IMR-90 (cell line): ENCODE measurements around the gene KAT2B. TPM values are rescaled to one million over a fixed set of nuclear protein-coding genes. Genes with fewer than 3 reads are reported as not detected.

Experiments
- ATAC-seq: fragments of 200-7000 bp; cut with Tn5 transposase; 2 replicates; pipeline ENCODE4 v1.9.1; 2020; ENCODE audit warnings: low read depth, mild to moderate bottlenecking, moderate library complexity
- BruUV-seq: library from RNA; stranded (reverse); fragments of 400-500 nt; replicated peaks from 2 replicates; lab custom pipeline; 2021; lab: Mats Ljungman, UMichigan
- CTCF ChIA-PET: fragments of 300-600 bp; formaldehyde crosslinking; extraction: SDS; loops from one replicate; lab custom pipeline; 2021; ENCODE audit warnings: antibody characterized with exemption; lab: Yijun Ruan, JAX
- POLR2A ChIA-PET: fragments of 300-600 bp; sonication (Branson Sonifier 250); formaldehyde crosslinking; loops from one replicate; lab custom pipeline; 2022; ENCODE audit warnings: antibody characterized with exemption; ENCODE audit not compliant: unreplicated experiment; lab: Charles Lee
- DNase-seq: peaks from one replicate; pipeline ENCODE4 v3.0.0; 2013
- H2AFZ ChIP-seq: replicated peaks from 2 replicates; pipeline ENCODE3; 2013; ENCODE audit warnings: low read length, mild to moderate bottlenecking; ENCODE audit not compliant: poor library complexity
- H2AK5ac ChIP-seq: 2 replicates; pipeline ENCODE4 v1.6.1; 2013; ENCODE audit warnings: low read depth, low read length, inconsistent platforms
- H2AK9ac ChIP-seq: replicated peaks from 2 replicates; pipeline ENCODE3; 2013; ENCODE audit warnings: mild to moderate bottlenecking, low read depth, low read length, moderate library complexity; ENCODE audit not compliant: poor library complexity
- H2BK120ac ChIP-seq: 2 replicates; pipeline ENCODE4 v1.6.1; 2013; ENCODE audit warnings: low read depth, low read length, inconsistent platforms
- H2BK15ac ChIP-seq: 3 replicates; pipeline ENCODE4 v1.6.1; 2013; ENCODE audit warnings: low read depth, low read length, inconsistent platforms
- H2BK20ac ChIP-seq: 2 replicates; pipeline ENCODE4 v1.6.1; 2013; ENCODE audit warnings: low read depth, mild to moderate bottlenecking, inconsistent platforms, low read length, moderate library complexity
- H2BK5ac ChIP-seq: 2 replicates; pipeline ENCODE4 v1.6.1; 2013; ENCODE audit warnings: mild to moderate bottlenecking, low read depth, low read length, inconsistent platforms; ENCODE audit not compliant: poor library complexity, severe bottlenecking
- H3K14ac ChIP-seq: replicated peaks from 2 replicates; pipeline ENCODE4 v1.6.1; 2013; ENCODE audit warnings: low read depth, low read length, inconsistent platforms
- H3K18ac ChIP-seq: 2 replicates; pipeline ENCODE4 v1.6.1; 2013; ENCODE audit warnings: low read depth, low read length, control low read depth
- H3K23ac ChIP-seq: 2 replicates; pipeline ENCODE4 v1.6.1; 2013; ENCODE audit warnings: low read depth, low read length, inconsistent platforms
- H3K27ac ChIP-seq: 2 replicates; pipeline ENCODE4 v1.5.1; 2013; ENCODE audit warnings: mild to moderate bottlenecking, control low read depth, low read length; ENCODE audit not compliant: insufficient read depth
- H3K27me3 ChIP-seq: 2 replicates; pipeline ENCODE4 v1.6.1; 2013; ENCODE audit warnings: low read length; ENCODE audit not compliant: control insufficient read depth, insufficient read depth
- H3K36me3 ChIP-seq: 2 replicates; pipeline ENCODE4 v1.6.1; 2013; ENCODE audit warnings: low read length, mixed read lengths; ENCODE audit not compliant: control insufficient read depth, insufficient read depth
- H3K4ac ChIP-seq: 2 replicates; pipeline ENCODE4 v1.6.1; 2013; ENCODE audit warnings: low read depth, low read length, inconsistent platforms
- H3K4me1 ChIP-seq: 2 replicates; pipeline ENCODE4 v1.6.1; 2013; ENCODE audit warnings: low read length, mixed read lengths; ENCODE audit not compliant: control insufficient read depth, insufficient read depth
- H3K4me2 ChIP-seq: 2 replicates; pipeline ENCODE4 v1.6.1; 2013; ENCODE audit warnings: low read depth, mild to moderate bottlenecking, control low read depth, low read length, moderate library complexity
- H3K4me3 ChIP-seq: 2 replicates; pipeline ENCODE4 v1.5.1; 2013; ENCODE audit warnings: low read depth, mild to moderate bottlenecking, control low read depth, low read length, moderate library complexity; ENCODE audit not compliant: insufficient read depth
- H3K56ac ChIP-seq: 2 replicates; pipeline ENCODE4 v1.6.1; 2013; ENCODE audit warnings: low read length, inconsistent platforms; ENCODE audit not compliant: insufficient read depth; ENCODE audit errors: extremely low read depth
- H3K79me1 ChIP-seq, 2 experiments: 2 replicates each; pipeline ENCODE4 v1.6.1; 2013; ENCODE audit warnings: low read length in 2 of 2, inconsistent platforms in 1 of 2, low read depth in 1 of 2
- H3K9ac ChIP-seq: 2 replicates; pipeline ENCODE4 v1.6.1; 2013; ENCODE audit warnings: low read depth, low read length, control low read depth
- H3K9me1 ChIP-seq: 2 replicates; pipeline ENCODE4 v1.6.1; 2013; ENCODE audit warnings: low read length, inconsistent platforms; ENCODE audit not compliant: insufficient read depth
- H3K9me3 ChIP-seq: 2 replicates; pipeline ENCODE4 v1.6.1; 2013; ENCODE audit warnings: low read length; ENCODE audit not compliant: control insufficient read depth, insufficient read depth
- H4K20me1 ChIP-seq: 2 replicates; pipeline ENCODE4 v1.6.1; 2013; ENCODE audit warnings: low read length, inconsistent platforms; ENCODE audit not compliant: insufficient read depth
- H4K5ac ChIP-seq: 2 replicates; pipeline ENCODE4 v1.6.1; 2013; ENCODE audit warnings: mild to moderate bottlenecking, low read depth, low read length, control low read depth
- H4K8ac ChIP-seq, 2 experiments: 2 replicates each; pipeline ENCODE4 v1.6.1; 2013; ENCODE audit warnings: low read depth in 2 of 2, low read length in 2 of 2, control low read depth in 1 of 2, inconsistent platforms in 1 of 2
- H4K91ac ChIP-seq: 2 replicates; pipeline ENCODE4 v1.6.1; 2013; ENCODE audit warnings: low read depth, low read length, inconsistent platforms; ENCODE audit not compliant: insufficient read depth
- RFX5 ChIP-seq: IDR thresholded peaks from 2 replicates; pipeline ENCODE4 v1.8.0; 2012; ENCODE audit warnings: low read depth, mild to moderate bottlenecking, low read length, moderate library complexity
- dilution Hi-C: fragments of 300-500 bp; cut with HindIII; formaldehyde crosslinking; loops from one replicate; pipeline ENCODE4 v1.14.3; 2018; ENCODE audit warnings: low sequenced_read_pairs; ENCODE audit not compliant: unreplicated experiment
- in situ Hi-C: fragments of 300-500 bp; cut with MboI; formaldehyde crosslinking; loops from 3 replicates; pipeline ENCODE4 v1.14.3; 2019; ENCODE audit warnings: low sequenced_read_pairs, inconsistent platforms, mixed read lengths
- intact Hi-C: fragments of 100-400 bp; cut with micrococcal nuclease; formaldehyde crosslinking; loops from 2 replicates; pipeline ENCODE4 v1.10.0; 2022
- microRNA-seq, 2 experiments: library from miRNA; stranded (forward) in 1 of 2; unstranded in 1 of 2; fragments of 10-50 nt in 1 of 2; fragments of <30 nt in 1 of 2; gene quantifications in 1 of 2; microRNA quantifications in 1 of 2; one replicate each; pipeline versions ENCODE3 to v1.1.0; 2013 to 2020; ENCODE audit not compliant: insufficient read depth in 1 of 2, insufficient read length in 1 of 2, unreplicated experiment in 1 of 2
- polyA plus RNA-seq, 3 experiments: library from polyadenylated mRNA; depleted of rRNA; stranded (reverse); fragments of >200 nt; gene quantifications; 2 replicates each; pipeline ENCODE4 v1.2.3, GENCODE V29; 2012; ENCODE audit warnings: low replicate concordance in 1 of 3
- small RNA-seq, 5 experiments: library from RNA; depleted of rRNA; stranded (forward); fragments of <200 nt; gene quantifications; one replicate each; pipeline ENCODE3, GENCODE V24; 2012
- total RNA-seq: library from RNA; depleted of rRNA; stranded (reverse); fragments of >200 nt; gene quantifications from 2 replicates; pipeline ENCODE4 v1.2.3, GENCODE V29; 2012; rRNA removed

Gene KAT2B
- total and polyA plus RNA-seq, 2 of the 4 experiments (the other 2 are of a cell fraction), result 2.0 to 2.2 TPM

DNA sequence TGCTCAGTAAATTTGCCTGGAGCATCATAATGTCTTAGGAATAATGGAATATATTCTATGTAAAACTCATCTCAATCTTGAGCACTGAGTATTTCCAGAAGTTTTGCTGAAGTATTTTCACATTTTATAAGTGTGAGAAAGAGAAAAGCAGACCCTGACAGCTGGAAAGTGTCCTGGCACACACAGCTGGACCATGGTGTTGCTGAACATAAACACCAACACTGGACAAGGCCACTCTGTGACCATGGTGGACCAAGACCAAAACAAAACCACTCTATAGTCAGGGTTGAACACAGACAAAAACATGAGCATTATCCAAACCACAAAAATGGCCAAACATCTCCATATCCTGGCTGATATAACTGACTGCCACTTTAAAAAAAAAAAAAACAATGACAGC lies 160.9 kb downstream of the KAT2B start:
- Histone ChIP-seq H4K8ac (no peak overlapping the region), H3K4ac (no peak overlapping the region), H3K27me3 (no peaks in the 10 kb centered on the region), H3K27ac (no peak overlapping the region), H4K91ac (no peak overlapping the region), H3K14ac (no peak overlapping the region), H3K9me3 (no peaks in the 10 kb centered on the region), H4K20me1 (no peaks in the 10 kb centered on the region), H2BK20ac (no peak overlapping the region), H2AK9ac (no peak overlapping the region), H2AK5ac (no peak overlapping the region), H3K79me1 (no peaks in the 10 kb centered on the region), H3K36me3 (no peaks in the 10 kb centered on the region), H3K56ac (no peak overlapping the region), H3K4me1 (no peaks in the 10 kb centered on the region), H3K9ac (no peak overlapping the region), H2BK15ac (no peak overlapping the region), H2AFZ (no peak overlapping the region), H3K9me1 (0 out of 2 replicates have a peak, but pooled peaks cover 2% of the 10 kb centered on the region), H3K18ac (no peak overlapping the region), H3K4me2 (no peak overlapping the region), H3K23ac (no peak overlapping the region), H4K5ac (no peak overlapping the region), H2BK120ac (no peak overlapping the region), H2BK5ac (no peak overlapping the region), H3K4me3 (no peak overlapping the region)
- ChIA-PET POLR2A (no interaction called here), CTCF (no interaction called here)
- ATAC-seq (no peak), DNase-seq (no peak)
- in situ Hi-C loops, result no loop called here
- dilution Hi-C loops, result no loop called here
- intact Hi-C loops, result no loop called here
- no peak for TF ChIP-seq RFX5
- BruUV-seq, result no TSS peak

Small RNAs within 50 kb of the gene (microRNA-seq; reads per million reads assigned to microRNA genes)
- gene MIR3135A (ENCODE audit: insufficient read depth in 1 of 2, insufficient read length in 1 of 2, unreplicated experiment in 1 of 2) (0 reads per million in 2 experiments), gene RNU4-85P (ENCODE audit: insufficient read depth, insufficient read length) (not detected), gene RPL39P18 (ENCODE audit: insufficient read depth, insufficient read length) (not detected)

Small RNAs within 50 kb of the gene (small RNA-seq; reads per million reads assigned to genes)
- gene MIR3135A, result 0 reads per million in 5 experiments
- 0 to 0.07 (median 0) reads per million in 5 experiments for gene RNU4-85P
- 0 reads per million in 5 experiments for gene RPL39P18

Other genes starting within 250 kb of the KAT2B start
- gene EFHB, start 106.2 kb upstream of the KAT2B start, total RNA-seq, result under 0.01 TPM in 2 replicates
- gene EFHB, start 106.2 kb upstream of the KAT2B start, polyA plus RNA-seq (2012; rRNA removed), result 0.30 and 1.0 TPM in 2 replicates
- 46.4 and 82.8 TPM in 2 replicates for gene RAB5A, start 93.3 kb upstream of the KAT2B start, total RNA-seq
- 33.3 and 37.2 TPM in 2 replicates for gene RAB5A, start 93.3 kb upstream of the KAT2B start, polyA plus RNA-seq (2012; rRNA removed)
- not detected in 2 replicates for gene PP2D1, start 28.2 kb upstream of the KAT2B start, total RNA-seq
- gene PP2D1, start 28.2 kb upstream of the KAT2B start, polyA plus RNA-seq (2012; rRNA removed), result not detected in 2 replicates
- gene SGO1, start 145.8 kb downstream of the KAT2B start, total RNA-seq, result 5.2 and 8.1 TPM in 2 replicates
- gene SGO1, start 145.8 kb downstream of the KAT2B start, polyA plus RNA-seq (2012; rRNA removed), result 2.9 and 3.2 TPM in 2 replicates